Measurements from ENCODE around the gene BLOC1S1.

Gene BLOC1S1

GRCh38 chr12:55694651-55695050 lies 21.2 kb upstream of the BLOC1S1 start:
- DNase-seq (ENCODE audit: low spot score), result no peak

GRCh38 chr12:55695349-55695748 lies 20.5 kb upstream of the BLOC1S1 start:
- DNase-seq (ENCODE audit: low spot score), result no peak

- no peak for DNase-seq (ENCODE audit: low spot score)
Measured at GRCh38 chr12:55696141-55696540, 19.7 kb upstream of the BLOC1S1 start.

GRCh38 chr12:55696796-55697462 lies 18.9 kb upstream of the BLOC1S1 start:
- no peak for DNase-seq (ENCODE audit: low spot score)

GRCh38 chr12:55697686-55698085 lies 18.2 kb upstream of the BLOC1S1 start:
- DNase-seq (ENCODE audit: low spot score), result no peak

GRCh38 chr12:55698241-55698955 lies 17.4 kb upstream of the BLOC1S1 start:
- DNase-seq (ENCODE audit: low spot score), result no peak

- DNase-seq (ENCODE audit: low spot score), result no peak
Measured at GRCh38 chr12:55698965-55699364, 16.9 kb upstream of the BLOC1S1 start.

- no peak for DNase-seq (ENCODE audit: low spot score)
Measured at GRCh38 chr12:55699471-55700055, 16.3 kb upstream of the BLOC1S1 start.

GRCh38 chr12:55700255-55701018 lies 15.4 kb upstream of the BLOC1S1 start:
- no peak for DNase-seq (ENCODE audit: low spot score)

GRCh38 chr12:55702861-55703260 lies 13.0 kb upstream of the BLOC1S1 start:
- no peak for DNase-seq (ENCODE audit: low spot score)

GRCh38 chr12:55703288-55703687 lies 12.6 kb upstream of the BLOC1S1 start:
- no peak for DNase-seq (ENCODE audit: low spot score)

GRCh38 chr12:55703901-55704761 lies 11.7 kb upstream of the BLOC1S1 start:
- DNase-seq (ENCODE audit: low spot score), result no peak

- no peak for DNase-seq (ENCODE audit: low spot score)
Measured at GRCh38 chr12:55704824-55705718, 10.8 kb upstream of the BLOC1S1 start.

GRCh38 chr12:55705782-55706402 lies 10.0 kb upstream of the BLOC1S1 start:
- DNase-seq (ENCODE audit: low spot score), result no peak

- DNase-seq (ENCODE audit: low spot score), result no peak
Measured at GRCh38 chr12:55706568-55707218, 9.2 kb upstream of the BLOC1S1 start.

GRCh38 chr12:55707219-55707671 lies 8.6 kb upstream of the BLOC1S1 start:
- no peak for DNase-seq (ENCODE audit: low spot score)

- DNase-seq (ENCODE audit: low spot score), result peak; percentile 78
Measured at GRCh38 chr12:55707841-55708694, 7.8 kb upstream of the BLOC1S1 start, which contains the start of gene ITGA7. TSS of gene ITGA7 (minus strand) at chr12:55707904. CDS start at chr12:55707682, 222 bp downstream.

GRCh38 chr12:55708695-55709233 lies 7.1 kb upstream of the BLOC1S1 start:
- no peak for DNase-seq (ENCODE audit: low spot score)

Data from Ammon's horn (tissue), 1 donor.